ENCODE data around the gene TK2.
"Not testable (repeated sequence)": the region's sequence is repeated elsewhere in the genome, so short reads cannot be mapped to it uniquely, and the experiment has no call there.

TK2 gene

DNA sequence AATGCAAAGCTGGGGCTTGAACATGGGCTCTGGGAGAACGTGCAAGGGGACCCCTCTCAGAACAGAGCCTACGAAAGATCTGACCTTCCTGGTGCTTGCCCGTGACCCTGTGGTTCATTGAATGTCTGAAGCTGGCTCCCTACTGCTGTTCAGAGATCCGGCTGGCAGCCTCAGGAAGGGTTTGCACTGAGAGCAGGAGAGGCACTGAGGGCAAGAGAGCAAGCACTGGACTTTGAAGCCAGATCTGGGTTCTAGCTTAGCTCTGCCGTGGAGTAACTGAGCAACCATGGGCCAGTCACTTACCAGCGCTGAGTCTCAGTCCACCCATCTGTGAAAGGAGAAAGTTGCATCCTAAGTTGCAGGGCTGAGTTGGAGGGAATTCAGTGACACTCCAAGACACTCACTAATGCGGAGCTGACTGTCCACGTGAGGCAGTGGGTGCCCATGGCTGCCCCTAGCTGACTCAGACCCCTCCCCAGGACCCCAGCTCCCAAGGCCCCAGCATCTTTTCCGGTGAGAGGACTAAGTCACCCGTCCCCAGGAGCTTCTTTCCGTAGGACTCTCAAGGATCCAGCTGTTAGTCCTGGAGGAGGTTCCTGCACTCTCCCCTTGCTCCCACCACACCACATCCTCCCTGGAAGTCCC lies 81.5 kb downstream of the TK2 start:
- H3K27ac ChIP-seq (ENCODE audit: low read depth, low read length) = no peak overlapping the region
- no peaks in the 10 kb centered on the region for H3K9me3 ChIP-seq (ENCODE audit: control insufficient read depth in 1 of 2, low read length in 2 of 2)
- H3K9ac ChIP-seq (ENCODE audit: low read depth in 1 of 2, low read length in 2 of 2) = no peak overlapping the region
- no peaks in the 10 kb centered on the region for H3K36me3 ChIP-seq (ENCODE audit: control insufficient read depth in 1 of 2, insufficient read depth in 2 of 2, low read length in 2 of 2)
- H3K4me3 ChIP-seq (ENCODE audit: low read depth in 1 of 2, low read length in 2 of 2) = no peak overlapping the region
- H3K27me3 ChIP-seq (ENCODE audit: control insufficient read depth in 1 of 2, insufficient read depth in 2 of 2, low read length in 2 of 2) = no peaks in the 10 kb centered on the region
- H3K4me1 ChIP-seq (ENCODE audit: control insufficient read depth in 1 of 2, insufficient read depth in 2 of 2, low read length in 2 of 2) = no peaks in the 10 kb centered on the region

DNA sequence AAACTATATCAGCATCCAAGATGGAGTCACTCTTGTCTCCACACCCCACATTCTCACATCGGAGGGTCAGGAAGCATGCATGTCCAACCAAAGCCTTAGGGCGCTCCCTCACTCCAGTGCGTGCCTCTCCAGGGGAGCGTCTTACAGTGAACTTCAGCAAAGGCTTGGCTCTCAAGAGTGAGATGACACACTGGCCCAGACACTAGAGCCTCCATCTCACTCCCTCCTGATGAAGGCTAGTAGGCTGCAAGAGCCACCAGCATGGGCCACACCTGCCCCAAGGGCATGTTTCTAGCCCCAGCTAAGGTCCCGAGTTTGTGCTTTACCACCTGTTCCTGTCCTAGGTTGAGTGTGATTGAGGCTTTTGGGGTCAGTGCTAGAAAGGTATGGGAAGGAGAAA lies 82.3 kb downstream of the TK2 start:
- no peaks in the 10 kb centered on the region for H3K36me3 ChIP-seq (ENCODE audit: control insufficient read depth in 1 of 2, insufficient read depth in 2 of 2, low read length in 2 of 2)
- H3K27ac ChIP-seq (ENCODE audit: low read depth, low read length) = no peak overlapping the region
- no peak overlapping the region for H3K9ac ChIP-seq (ENCODE audit: low read depth in 1 of 2, low read length in 2 of 2)
- no peak overlapping the region for H3K4me3 ChIP-seq (ENCODE audit: low read depth in 1 of 2, low read length in 2 of 2)
- no peaks in the 10 kb centered on the region for H3K9me3 ChIP-seq (ENCODE audit: control insufficient read depth in 1 of 2, low read length in 2 of 2)
- H3K27me3 ChIP-seq (ENCODE audit: control insufficient read depth in 1 of 2, insufficient read depth in 2 of 2, low read length in 2 of 2) = no peaks in the 10 kb centered on the region
- H3K4me1 ChIP-seq (ENCODE audit: control insufficient read depth in 1 of 2, insufficient read depth in 2 of 2, low read length in 2 of 2) = no peaks in the 10 kb centered on the region

GRCh38 chr16:66466636-66467035 lies 83.3 kb downstream of the TK2 start:
- H3K27ac ChIP-seq (ENCODE audit: low read depth, low read length); H3K27me3 ChIP-seq (ENCODE audit: control insufficient read depth in 1 of 2, insufficient read depth in 2 of 2, low read length in 2 of 2); H3K9me3 ChIP-seq (ENCODE audit: control insufficient read depth in 1 of 2, low read length in 2 of 2); H3K4me1 ChIP-seq (ENCODE audit: control insufficient read depth in 1 of 2, insufficient read depth in 2 of 2, low read length in 2 of 2); H3K36me3 ChIP-seq (ENCODE audit: control insufficient read depth in 1 of 2, insufficient read depth in 2 of 2, low read length in 2 of 2); H3K9ac ChIP-seq (ENCODE audit: low read depth in 1 of 2, low read length in 2 of 2); H3K4me3 ChIP-seq (ENCODE audit: low read depth in 1 of 2, low read length in 2 of 2): not testable (repeated sequence)

- not testable (repeated sequence) for H3K27ac ChIP-seq (ENCODE audit: low read depth, low read length); H3K9me3 ChIP-seq (ENCODE audit: control insufficient read depth in 1 of 2, low read length in 2 of 2); H3K4me1 ChIP-seq (ENCODE audit: control insufficient read depth in 1 of 2, insufficient read depth in 2 of 2, low read length in 2 of 2); H3K4me3 ChIP-seq (ENCODE audit: low read depth in 1 of 2, low read length in 2 of 2); H3K36me3 ChIP-seq (ENCODE audit: control insufficient read depth in 1 of 2, insufficient read depth in 2 of 2, low read length in 2 of 2); H3K27me3 ChIP-seq (ENCODE audit: control insufficient read depth in 1 of 2, insufficient read depth in 2 of 2, low read length in 2 of 2); H3K9ac ChIP-seq (ENCODE audit: low read depth in 1 of 2, low read length in 2 of 2)
These were observed 84.0 kb downstream of the TK2 start for GRCh38 chr16:66465946-66466345.

GRCh38 chr16:66462912-66463311 lies 87.0 kb downstream of the TK2 start:
- no peak overlapping the region for H3K4me3 ChIP-seq (ENCODE audit: low read depth in 1 of 2, low read length in 2 of 2)
- no peak overlapping the region for H3K9ac ChIP-seq (ENCODE audit: low read depth in 1 of 2, low read length in 2 of 2)
- H3K27ac ChIP-seq (ENCODE audit: low read depth, low read length) = no peak overlapping the region
- H3K27me3 ChIP-seq (ENCODE audit: control insufficient read depth in 1 of 2, insufficient read depth in 2 of 2, low read length in 2 of 2) = peaks cover 11 to 14% of the 10 kb centered on the region in 2 donors
- no peaks in the 10 kb centered on the region for H3K4me1 ChIP-seq (ENCODE audit: control insufficient read depth in 1 of 2, insufficient read depth in 2 of 2, low read length in 2 of 2)
- no peaks in the 10 kb centered on the region for H3K36me3 ChIP-seq (ENCODE audit: control insufficient read depth in 1 of 2, insufficient read depth in 2 of 2, low read length in 2 of 2)
- no peaks in the 10 kb centered on the region for H3K9me3 ChIP-seq (ENCODE audit: control insufficient read depth in 1 of 2, low read length in 2 of 2)

DNA sequence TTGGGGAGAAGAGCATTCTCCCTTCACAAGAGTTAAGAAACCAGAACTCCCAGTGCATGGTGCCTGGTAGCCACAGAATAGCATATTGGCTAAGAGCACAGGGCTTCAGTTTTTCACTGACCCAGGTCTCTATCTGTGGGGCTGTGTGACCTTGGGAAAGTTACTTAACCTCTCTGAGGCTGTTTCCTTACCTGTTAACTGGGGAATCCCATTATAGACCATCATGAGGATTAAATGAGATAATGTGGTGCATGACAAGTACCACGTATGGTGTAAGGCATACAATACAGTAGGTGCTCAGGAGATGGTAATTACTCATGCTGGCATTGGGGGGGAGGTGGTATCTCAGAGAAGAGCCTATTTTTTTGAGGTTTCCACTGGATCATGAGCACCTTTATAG lies 89.2 kb downstream of the TK2 start:
- H3K9me3 ChIP-seq (ENCODE audit: control insufficient read depth in 1 of 2, low read length in 2 of 2) = no peaks in the 10 kb centered on the region
- H3K4me1 ChIP-seq (ENCODE audit: control insufficient read depth in 1 of 2, insufficient read depth in 2 of 2, low read length in 2 of 2) = no peaks in the 10 kb centered on the region
- no peak overlapping the region for H3K4me3 ChIP-seq (ENCODE audit: low read depth in 1 of 2, low read length in 2 of 2)
- no peaks in the 10 kb centered on the region for H3K36me3 ChIP-seq (ENCODE audit: control insufficient read depth in 1 of 2, insufficient read depth in 2 of 2, low read length in 2 of 2)
- H3K27ac ChIP-seq (ENCODE audit: low read depth, low read length) = no peak overlapping the region
- H3K9ac ChIP-seq (ENCODE audit: low read depth in 1 of 2, low read length in 2 of 2) = no peak overlapping the region
- H3K27me3 ChIP-seq (ENCODE audit: control insufficient read depth in 1 of 2, insufficient read depth in 2 of 2, low read length in 2 of 2) = peaks cover 13 to 18% of the 10 kb centered on the region in 2 donors

DNA sequence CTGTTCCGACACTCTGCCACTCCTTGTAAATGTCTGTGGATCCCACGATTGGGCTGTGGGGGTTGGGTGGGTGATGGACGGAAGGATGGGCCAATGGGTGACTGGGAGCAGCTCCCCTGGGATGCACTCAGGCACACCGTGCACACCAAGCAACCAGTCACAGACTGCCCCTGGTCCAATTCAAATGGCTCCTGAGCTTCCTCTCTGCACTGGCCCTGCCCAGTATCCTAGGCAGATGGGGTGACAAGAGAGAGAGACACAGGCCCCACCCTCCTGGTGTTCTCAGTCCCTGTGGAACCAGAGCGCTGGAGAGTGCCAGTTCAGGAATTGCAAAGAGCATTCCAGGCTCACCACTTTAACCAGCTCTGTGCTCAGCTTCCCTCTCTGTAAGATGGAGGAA lies 90.0 kb downstream of the TK2 start:
- no peak overlapping the region for H3K27ac ChIP-seq (ENCODE audit: low read depth, low read length)

DNA sequence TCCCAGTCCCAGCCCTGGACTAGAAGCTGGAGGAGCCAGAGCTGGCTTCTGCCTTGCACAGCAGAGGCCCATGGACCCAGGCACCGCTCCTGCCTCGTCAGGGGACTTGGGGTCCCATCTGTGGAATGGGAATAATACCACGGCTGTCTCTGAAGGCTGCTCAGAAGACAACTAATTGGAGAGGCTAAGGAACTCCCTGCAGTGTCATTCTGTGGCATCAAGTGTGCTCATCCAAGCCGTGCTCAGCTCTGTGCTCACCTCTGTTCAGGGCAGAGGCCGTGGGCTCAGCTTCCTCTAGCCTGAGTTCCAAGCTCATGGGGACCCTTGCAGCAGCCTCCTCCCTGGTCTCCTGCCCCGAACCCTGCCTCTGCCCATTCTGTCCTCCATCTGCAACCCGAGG lies 91.1 kb downstream of the TK2 start:
- Histone ChIP-seq H3K27me3 (ENCODE audit: control insufficient read depth in 1 of 2, insufficient read depth in 2 of 2, low read length in 2 of 2) (peaks cover 13 to 18% of the 10 kb centered on the region in 2 donors), H3K4me1 (ENCODE audit: control insufficient read depth in 1 of 2, insufficient read depth in 2 of 2, low read length in 2 of 2) (no peaks in the 10 kb centered on the region), H3K36me3 (ENCODE audit: control insufficient read depth in 1 of 2, insufficient read depth in 2 of 2, low read length in 2 of 2) (no peaks in the 10 kb centered on the region), H3K9ac (ENCODE audit: low read depth in 1 of 2, low read length in 2 of 2) (no peak overlapping the region), H3K4me3 (ENCODE audit: low read depth in 1 of 2, low read length in 2 of 2) (no peak overlapping the region), H3K27ac (ENCODE audit: low read depth, low read length) (no peak overlapping the region), H3K9me3 (ENCODE audit: control insufficient read depth in 1 of 2, low read length in 2 of 2) (no peaks in the 10 kb centered on the region)

More for the DNA sequence above, 90.0 kb downstream of the TK2 start:
- Histone ChIP-seq H3K9me3 (ENCODE audit: control insufficient read depth in 1 of 2, low read length in 2 of 2) (no peaks in the 10 kb centered on the region), H3K4me3 (ENCODE audit: low read depth in 1 of 2, low read length in 2 of 2) (no peak overlapping the region), H3K4me1 (ENCODE audit: control insufficient read depth in 1 of 2, insufficient read depth in 2 of 2, low read length in 2 of 2) (no peaks in the 10 kb centered on the region), H3K36me3 (ENCODE audit: control insufficient read depth in 1 of 2, insufficient read depth in 2 of 2, low read length in 2 of 2) (no peaks in the 10 kb centered on the region), H3K27me3 (ENCODE audit: control insufficient read depth in 1 of 2, insufficient read depth in 2 of 2, low read length in 2 of 2) (peaks cover 13 to 18% of the 10 kb centered on the region in 2 donors), H3K9ac (ENCODE audit: low read depth in 1 of 2, low read length in 2 of 2) (no peak overlapping the region)

DNA sequence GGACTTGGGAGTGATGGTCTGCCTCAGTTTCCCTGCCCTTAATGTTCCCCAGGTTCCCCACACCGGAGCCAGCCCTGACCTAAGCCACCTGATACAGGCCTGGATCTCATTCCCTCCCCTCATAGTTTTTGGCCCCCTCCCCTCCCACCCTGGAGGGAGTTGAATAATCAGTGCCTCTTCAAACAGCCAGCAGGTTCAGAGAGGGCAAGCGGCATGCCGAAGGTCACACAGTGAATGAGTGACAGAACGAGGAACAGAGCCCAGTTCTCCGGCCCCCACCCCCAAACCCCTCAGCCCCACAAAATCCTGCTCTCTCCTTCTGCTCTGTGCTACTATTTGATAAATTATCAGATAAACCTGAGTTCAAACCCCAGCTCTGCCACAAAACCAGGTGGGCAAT lies 91.6 kb downstream of the TK2 start:
- Histone ChIP-seq H3K36me3 (ENCODE audit: control insufficient read depth in 1 of 2, insufficient read depth in 2 of 2, low read length in 2 of 2) (no peaks in the 10 kb centered on the region), H3K9ac (ENCODE audit: low read depth in 1 of 2, low read length in 2 of 2) (no peak overlapping the region), H3K4me3 (ENCODE audit: low read depth in 1 of 2, low read length in 2 of 2) (no peak overlapping the region), H3K27ac (ENCODE audit: low read depth, low read length) (no peak overlapping the region), H3K4me1 (ENCODE audit: control insufficient read depth in 1 of 2, insufficient read depth in 2 of 2, low read length in 2 of 2) (no peaks in the 10 kb centered on the region), H3K27me3 (ENCODE audit: control insufficient read depth in 1 of 2, insufficient read depth in 2 of 2, low read length in 2 of 2) (peaks cover 13 to 18% of the 10 kb centered on the region in 2 donors), H3K9me3 (ENCODE audit: control insufficient read depth in 1 of 2, low read length in 2 of 2) (no peaks in the 10 kb centered on the region)
